Subcutaneous adipose tissue (tissue), 4 donors: ENCODE measurements around the gene NOP14. TPM values are rescaled to one million over a fixed set of nuclear protein-coding genes. Genes with fewer than 3 reads are reported as not detected.

Experiments
- CTCF ChIP-seq: fragments of 450-650 bp; IDR thresholded peaks from one replicate; pipeline ENCODE4 v1.5.1; 2016; ENCODE audit warnings: low read depth, mild to moderate bottlenecking, control low read depth, antibody characterized with exemption, moderate library complexity
- total RNA-seq, 4 donors: library from RNA; depleted of rRNA; stranded (reverse); fragments of >200 nt; gene quantifications; one replicate each; pipeline ENCODE4 v1.1.0, GENCODE V29; 2016

The NOP14 gene
- total RNA-seq, 4 donors from 2014 or later = 17.8 to 33.8 (median 23.9) TPM

GRCh38 chr4:2942037-2942531, 21.1 kb downstream of the NOP14 start:
- no peak for TF ChIP-seq CTCF

GRCh38 chr4:2941138-2942036, 21.8 kb downstream of the NOP14 start:
- TF ChIP-seq CTCF = no peak

GRCh38 chr4:2940267-2941137, 22.7 kb downstream of the NOP14 start:
- no peak for TF ChIP-seq CTCF

GRCh38 chr4:2939383-2940243, 23.6 kb downstream of the NOP14 start:
- no peak for TF ChIP-seq CTCF

- no peak for TF ChIP-seq CTCF
These were observed 24.3 kb downstream of the NOP14 start for GRCh38 chr4:2938906-2939305.

- no peak for TF ChIP-seq CTCF
These were observed 25.2 kb downstream of the NOP14 start for GRCh38 chr4:2937986-2938385.
